Measurements from ENCODE around the gene LAIR2.

- TF ChIP-seq, protein P1, sequence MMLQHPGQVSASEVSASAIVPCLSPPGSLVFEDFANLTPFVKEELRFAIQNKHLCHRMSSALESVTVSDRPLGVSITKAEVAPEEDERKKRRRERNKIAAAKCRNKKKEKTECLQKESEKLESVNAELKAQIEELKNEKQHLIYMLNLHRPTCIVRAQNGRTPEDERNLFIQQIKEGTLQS (IDR thresholded peaks at IDR 0.05) = no peak
- TF ChIP-seq RAD21 (IDR thresholded peaks at IDR 0.05; ENCODE audit: low read depth) = no peak
- TF ChIP-seq, protein P2, sequence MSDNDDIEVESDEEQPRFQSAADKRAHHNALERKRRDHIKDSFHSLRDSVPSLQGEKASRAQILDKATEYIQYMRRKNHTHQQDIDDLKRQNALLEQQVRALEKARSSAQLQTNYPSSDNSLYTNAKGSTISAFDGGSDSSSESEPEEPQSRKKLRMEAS (IDR thresholded peaks at IDR 0.05) = no peak
- no peak for TF ChIP-seq CEBPB (IDR thresholded peaks at IDR 0.05; ENCODE audit: low read depth)
- TF ChIP-seq, protein P3, sequence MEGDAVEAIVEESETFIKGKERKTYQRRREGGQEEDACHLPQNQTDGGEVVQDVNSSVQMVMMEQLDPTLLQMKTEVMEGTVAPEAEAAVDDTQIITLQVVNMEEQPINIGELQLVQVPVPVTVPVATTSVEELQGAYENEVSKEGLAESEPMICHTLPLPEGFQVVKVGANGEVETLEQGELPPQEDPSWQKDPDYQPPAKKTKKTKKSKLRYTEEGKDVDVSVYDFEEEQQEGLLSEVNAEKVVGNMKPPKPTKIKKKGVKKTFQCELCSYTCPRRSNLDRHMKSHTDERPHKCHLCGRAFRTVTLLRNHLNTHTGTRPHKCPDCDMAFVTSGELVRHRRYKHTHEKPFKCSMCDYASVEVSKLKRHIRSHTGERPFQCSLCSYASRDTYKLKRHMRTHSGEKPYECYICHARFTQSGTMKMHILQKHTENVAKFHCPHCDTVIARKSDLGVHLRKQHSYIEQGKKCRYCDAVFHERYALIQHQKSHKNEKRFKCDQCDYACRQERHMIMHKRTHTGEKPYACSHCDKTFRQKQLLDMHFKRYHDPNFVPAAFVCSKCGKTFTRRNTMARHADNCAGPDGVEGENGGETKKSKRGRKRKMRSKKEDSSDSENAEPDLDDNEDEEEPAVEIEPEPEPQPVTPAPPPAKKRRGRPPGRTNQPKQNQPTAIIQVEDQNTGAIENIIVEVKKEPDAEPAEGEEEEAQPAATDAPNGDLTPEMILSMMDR (IDR thresholded peaks at IDR 0.05 in 2 of 3, conservative IDR thresholded peaks at IDR 0.05 in 1 of 3; ENCODE audit: borderline replicate concordance in 1 of 3, insufficient read depth in 1 of 3, low read depth in 2 of 3, low read length in 2 of 3) = no peak
- TF ChIP-seq, protein P4, sequence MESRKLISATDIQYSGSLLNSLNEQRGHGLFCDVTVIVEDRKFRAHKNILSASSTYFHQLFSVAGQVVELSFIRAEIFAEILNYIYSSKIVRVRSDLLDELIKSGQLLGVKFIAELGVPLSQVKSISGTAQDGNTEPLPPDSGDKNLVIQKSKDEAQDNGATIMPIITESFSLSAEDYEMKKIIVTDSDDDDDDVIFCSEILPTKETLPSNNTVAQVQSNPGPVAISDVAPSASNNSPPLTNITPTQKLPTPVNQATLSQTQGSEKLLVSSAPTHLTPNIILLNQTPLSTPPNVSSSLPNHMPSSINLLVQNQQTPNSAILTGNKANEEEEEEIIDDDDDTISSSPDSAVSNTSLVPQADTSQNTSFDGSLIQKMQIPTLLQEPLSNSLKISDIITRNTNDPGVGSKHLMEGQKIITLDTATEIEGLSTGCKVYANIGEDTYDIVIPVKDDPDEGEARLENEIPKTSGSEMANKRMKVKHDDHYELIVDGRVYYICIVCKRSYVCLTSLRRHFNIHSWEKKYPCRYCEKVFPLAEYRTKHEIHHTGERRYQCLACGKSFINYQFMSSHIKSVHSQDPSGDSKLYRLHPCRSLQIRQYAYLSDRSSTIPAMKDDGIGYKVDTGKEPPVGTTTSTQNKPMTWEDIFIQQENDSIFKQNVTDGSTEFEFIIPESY (IDR thresholded peaks at IDR 0.05; ENCODE audit: extremely low read depth, insufficient replicate concordance, low read length) = no peak
These were observed 47.6 kb upstream of the LAIR2 start for GRCh38 chr19:54454781-54455675.

Measured in HCT116 (cell line).